Omental fat pad (tissue), 4 donors: ENCODE results near the gene LRWD1. TPM values are rescaled to one million over a fixed set of nuclear protein-coding genes. Genes with fewer than 3 reads are reported as not detected.

Source experiments
- ATAC-seq: fragments of 150-250 bp; one replicate; pipeline ENCODE4 v1.9.1; 2016; ENCODE audit warnings: mild to moderate bottlenecking, moderate library complexity; ENCODE audit not compliant: low FRiP score
- DNase-seq: peaks from one replicate; pipeline ENCODE4 v3.0.0-alpha.2; 2019; ENCODE audit warnings: low spot score
- total RNA-seq, 4 donors: library from RNA; depleted of rRNA; stranded (reverse); fragments of >200 nt; gene quantifications; one replicate each; pipeline ENCODE4 v1.1.0, GENCODE V29; 2016
- TF ChIP-seq, protein P1 (sequence below), 3 donors: fragments of 450-650 bp; IDR thresholded peaks; one replicate each; pipeline ENCODE4 v1.5.1; 2016 to 2017; ENCODE audit warnings: antibody characterized with exemption in 3 of 3, mild to moderate bottlenecking in 3 of 3, moderate library complexity in 2 of 3

Gene LRWD1
- total RNA-seq, 4 donors from 2014 or later, result 9.8 to 19.3 (median 11.4) TPM

DNA sequence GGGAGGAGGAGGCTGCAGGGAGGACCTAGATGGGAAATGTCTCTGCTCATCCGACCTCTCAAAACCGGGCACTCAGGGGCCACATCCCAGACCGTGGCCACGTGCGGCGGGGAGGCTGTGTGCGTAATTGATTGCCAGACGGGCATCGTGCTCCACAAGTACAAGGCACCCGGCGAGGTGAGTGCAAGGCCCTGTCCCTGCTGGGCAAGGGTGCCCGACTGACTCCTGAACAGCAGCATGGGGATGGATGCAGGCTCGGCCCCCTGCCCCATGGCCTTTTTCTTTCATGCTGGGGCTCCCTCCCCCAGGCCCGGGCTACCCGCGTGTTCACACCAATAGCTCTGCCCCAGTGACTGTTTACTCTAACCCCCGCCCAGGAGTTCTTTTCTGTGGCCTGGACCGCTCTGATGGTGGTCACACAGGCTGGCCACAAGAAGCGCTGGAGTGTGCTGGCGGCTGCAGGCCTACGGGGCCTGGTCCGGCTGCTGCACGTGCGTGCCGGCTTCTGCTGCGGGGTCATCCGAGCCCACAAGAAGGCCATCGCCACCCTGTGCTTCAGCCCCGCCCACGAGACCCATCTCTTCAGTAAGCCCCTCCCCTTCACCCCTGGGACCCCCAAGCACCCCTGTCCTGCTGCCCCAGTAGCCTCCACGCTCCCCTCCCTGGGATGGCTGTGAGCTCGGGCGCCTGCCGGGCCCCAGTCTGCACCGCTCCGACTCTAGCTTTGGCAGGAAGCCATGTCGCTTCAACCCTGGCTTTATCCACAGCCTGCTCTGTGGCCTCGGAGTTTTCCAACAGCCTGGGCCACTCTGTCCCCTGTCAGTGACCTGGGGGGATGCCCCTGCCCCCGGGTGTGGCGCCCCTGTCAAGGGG is 3.9 kb downstream of the LRWD1 start:
- ATAC-seq (no peak), DNase-seq (no peak)
- TF ChIP-seq, protein P1, sequence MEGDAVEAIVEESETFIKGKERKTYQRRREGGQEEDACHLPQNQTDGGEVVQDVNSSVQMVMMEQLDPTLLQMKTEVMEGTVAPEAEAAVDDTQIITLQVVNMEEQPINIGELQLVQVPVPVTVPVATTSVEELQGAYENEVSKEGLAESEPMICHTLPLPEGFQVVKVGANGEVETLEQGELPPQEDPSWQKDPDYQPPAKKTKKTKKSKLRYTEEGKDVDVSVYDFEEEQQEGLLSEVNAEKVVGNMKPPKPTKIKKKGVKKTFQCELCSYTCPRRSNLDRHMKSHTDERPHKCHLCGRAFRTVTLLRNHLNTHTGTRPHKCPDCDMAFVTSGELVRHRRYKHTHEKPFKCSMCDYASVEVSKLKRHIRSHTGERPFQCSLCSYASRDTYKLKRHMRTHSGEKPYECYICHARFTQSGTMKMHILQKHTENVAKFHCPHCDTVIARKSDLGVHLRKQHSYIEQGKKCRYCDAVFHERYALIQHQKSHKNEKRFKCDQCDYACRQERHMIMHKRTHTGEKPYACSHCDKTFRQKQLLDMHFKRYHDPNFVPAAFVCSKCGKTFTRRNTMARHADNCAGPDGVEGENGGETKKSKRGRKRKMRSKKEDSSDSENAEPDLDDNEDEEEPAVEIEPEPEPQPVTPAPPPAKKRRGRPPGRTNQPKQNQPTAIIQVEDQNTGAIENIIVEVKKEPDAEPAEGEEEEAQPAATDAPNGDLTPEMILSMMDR (IDR thresholded peaks at IDR 0.05), result no peak

GRCh38 chr7:102469351-102469971 is 4.7 kb downstream of the LRWD1 start:
- DNase-seq, result no peak
- no peak for ATAC-seq

DNA sequence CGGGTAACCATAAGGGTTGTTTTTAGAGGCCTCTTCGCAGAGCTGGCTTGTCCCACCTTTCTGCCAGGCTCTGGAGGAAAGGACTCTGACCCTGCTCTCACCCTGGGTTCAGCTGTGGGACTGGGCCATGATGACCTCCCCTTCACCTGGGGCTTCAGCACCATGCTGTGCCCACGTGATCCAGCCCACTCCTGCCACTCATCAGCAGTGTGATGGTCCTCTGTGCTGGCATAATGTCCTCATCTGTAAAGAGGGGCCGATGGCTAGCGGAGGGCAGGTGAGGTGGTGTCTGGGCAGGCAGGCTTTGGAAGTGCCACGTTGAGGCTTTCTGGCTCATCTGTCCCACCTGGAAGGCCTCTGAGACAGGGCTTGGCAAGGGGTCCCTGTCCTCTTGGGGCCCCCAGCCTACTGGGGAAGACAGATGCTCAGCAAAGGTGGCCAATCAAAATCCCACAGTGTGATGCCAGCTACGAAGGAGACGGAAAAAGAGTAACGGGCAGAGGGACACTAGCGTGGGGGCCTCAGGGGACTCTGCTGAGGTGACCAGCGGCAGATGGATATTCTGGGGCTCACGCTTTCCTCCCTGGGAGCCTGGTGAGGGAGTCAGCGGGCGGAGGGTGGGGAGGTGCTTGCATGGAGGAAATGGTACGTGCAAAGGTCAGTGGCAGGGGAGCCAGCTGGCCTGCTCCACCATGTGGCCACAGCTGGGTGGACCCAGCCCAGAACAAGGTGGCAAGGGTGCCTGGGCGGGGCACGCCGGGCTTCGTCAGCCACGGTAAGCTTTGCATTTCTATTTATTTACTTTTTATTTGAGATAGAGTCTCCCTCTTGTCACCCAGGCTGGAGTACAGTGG is 5.4 kb downstream of the LRWD1 start:
- ATAC-seq (no peak), DNase-seq (no peak)
- TF ChIP-seq, protein P1 (IDR thresholded peaks at IDR 0.05), result no peak

More at GRCh38 chr7:102469351-102469971, 4.7 kb downstream of the LRWD1 start:
- TF ChIP-seq, protein P1 (IDR thresholded peaks at IDR 0.05), result no peak

- no peak for DNase-seq
- TF ChIP-seq, protein P1 (IDR thresholded peaks at IDR 0.05), result no peak
- no peak for ATAC-seq
These were observed 7.0 kb downstream of the LRWD1 start for GRCh38 chr7:102471791-102472125.

DNA sequence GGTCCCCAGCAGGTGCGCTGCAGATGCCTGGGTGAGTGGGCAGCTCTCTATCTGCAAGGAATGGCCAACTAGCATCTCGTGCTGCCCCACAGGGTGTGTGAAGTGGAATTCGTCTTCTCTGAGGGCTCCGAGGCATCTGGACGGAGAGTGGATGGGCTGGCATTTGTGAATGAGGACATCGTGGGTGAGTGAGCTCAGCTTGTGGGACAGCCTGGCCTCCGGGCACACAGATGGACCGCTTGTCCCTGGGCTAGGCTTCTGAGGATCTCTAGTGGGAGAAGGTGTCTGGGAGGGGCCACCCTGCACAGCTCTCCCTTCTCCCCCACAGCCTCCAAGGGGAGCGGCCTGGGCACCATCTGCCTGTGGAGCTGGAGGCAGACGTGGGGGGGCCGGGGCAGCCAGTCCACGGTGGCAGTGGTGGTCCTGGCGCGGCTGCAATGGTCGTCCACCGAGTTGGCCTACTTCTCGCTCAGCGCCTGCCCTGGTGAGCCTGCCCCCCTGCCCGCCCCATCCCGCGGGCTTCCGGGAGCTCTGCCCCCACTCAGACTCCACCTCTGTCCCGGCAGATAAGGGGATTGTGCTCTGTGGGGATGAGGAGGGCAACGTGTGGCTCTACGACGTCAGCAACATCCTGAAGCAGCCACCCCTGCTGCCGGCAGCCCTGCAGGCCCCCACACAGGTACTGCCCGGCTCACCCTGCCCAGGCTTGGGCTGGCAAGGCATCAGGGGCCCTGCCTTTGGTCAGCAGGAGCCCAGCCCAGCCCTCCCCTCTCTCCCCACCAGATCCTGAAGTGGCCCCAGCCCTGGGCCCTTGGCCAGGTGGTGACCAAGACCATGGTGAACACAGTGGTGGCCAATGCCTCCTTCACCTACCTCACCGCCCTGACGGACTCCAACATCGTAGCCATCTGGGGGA is 7.6 kb downstream of the LRWD1 start:
- TF ChIP-seq, protein P1 (IDR thresholded peaks at IDR 0.05), result no peak
- ATAC-seq (no peak), DNase-seq (no peak)
